Ramos (cell line): ENCODE results near the gene RUNX2.
"Not testable (repeated sequence)": the region's sequence is repeated elsewhere in the genome, so short reads cannot be mapped to it uniquely, and the experiment has no call there.

Experiments used
- in situ Hi-C: fragments of 300-500 bp; cut with MboI; formaldehyde crosslinking; loops from one replicate; pipeline ENCODE4 v1.14.3; 2022; ENCODE audit warnings: low sequenced_read_pairs; ENCODE audit not compliant: unreplicated experiment

RUNX2 gene

GRCh38 chr6:45543298-45544235, 215.4 kb downstream of the RUNX2 start:
- in situ Hi-C loops = no loop called here

- in situ Hi-C loops = no loop called here
These were observed 217.3 kb downstream of the RUNX2 start for GRCh38 chr6:45545416-45545815.

- in situ Hi-C loops = no loop called here
These were observed 220.8 kb downstream of the RUNX2 start for GRCh38 chr6:45548657-45549515.

- in situ Hi-C loops = no loop called here
These were observed 224.4 kb downstream of the RUNX2 start for GRCh38 chr6:45552536-45552935.

- in situ Hi-C loops = no loop called here
These were observed 225.7 kb downstream of the RUNX2 start for GRCh38 chr6:45553730-45554344.

GRCh38 chr6:45554591-45554990, 226.5 kb downstream of the RUNX2 start:
- in situ Hi-C loops = no loop called here

GRCh38 chr6:45555981-45556771, 228.0 kb downstream of the RUNX2 start:
- in situ Hi-C loops = no loop called here

- in situ Hi-C loops = no loop called here
These were observed 228.7 kb downstream of the RUNX2 start for GRCh38 chr6:45556828-45557227.

GRCh38 chr6:45557454-45557853, 229.3 kb downstream of the RUNX2 start:
- in situ Hi-C loops = no loop called here

- in situ Hi-C loops = no loop called here
These were observed 230.7 kb downstream of the RUNX2 start for GRCh38 chr6:45558858-45559257.

- in situ Hi-C loops = not testable (repeated sequence)
These were observed 232.2 kb downstream of the RUNX2 start for GRCh38 chr6:45560321-45560820.

GRCh38 chr6:45562171-45562570, 234.0 kb downstream of the RUNX2 start:
- in situ Hi-C loops = no loop called here

GRCh38 chr6:45563041-45563440, 234.9 kb downstream of the RUNX2 start:
- in situ Hi-C loops = no loop called here

- in situ Hi-C loops = no loop called here
These were observed 235.7 kb downstream of the RUNX2 start for GRCh38 chr6:45563844-45564243.

GRCh38 chr6:45566882-45567281, 238.8 kb downstream of the RUNX2 start:
- in situ Hi-C loops = no loop called here

GRCh38 chr6:45567879-45568278, 239.7 kb downstream of the RUNX2 start:
- in situ Hi-C loops = no loop called here

- in situ Hi-C loops = no loop called here
These were observed 240.5 kb downstream of the RUNX2 start for GRCh38 chr6:45568626-45569025.

GRCh38 chr6:45569210-45569945, 241.2 kb downstream of the RUNX2 start:
- in situ Hi-C loops = no loop called here

- in situ Hi-C loops = no loop called here
These were observed 243.0 kb downstream of the RUNX2 start for GRCh38 chr6:45571159-45571558.
